Loucy (cell line): Measurements from ENCODE around the gene ACTA2.

ENCODE experiments used
- EZH2phosphoT487 ChIP-seq: fragments of 200-600 bp; IDR thresholded peaks from 2 replicates; pipeline ENCODE4 v1.6.1; 2018; ENCODE audit warnings: antibody characterized with exemption, mild to moderate bottlenecking, moderate library complexity, borderline replicate concordance
- TF ChIP-seq, protein P1 (sequence below): fragments of 200-600 bp; sonication (generic); conservative IDR thresholded peaks from 2 replicates; pipeline ENCODE4 v1.5.1; 2014; ENCODE audit warnings: mild to moderate bottlenecking, antibody characterized with exemption, low read length

DNA sequence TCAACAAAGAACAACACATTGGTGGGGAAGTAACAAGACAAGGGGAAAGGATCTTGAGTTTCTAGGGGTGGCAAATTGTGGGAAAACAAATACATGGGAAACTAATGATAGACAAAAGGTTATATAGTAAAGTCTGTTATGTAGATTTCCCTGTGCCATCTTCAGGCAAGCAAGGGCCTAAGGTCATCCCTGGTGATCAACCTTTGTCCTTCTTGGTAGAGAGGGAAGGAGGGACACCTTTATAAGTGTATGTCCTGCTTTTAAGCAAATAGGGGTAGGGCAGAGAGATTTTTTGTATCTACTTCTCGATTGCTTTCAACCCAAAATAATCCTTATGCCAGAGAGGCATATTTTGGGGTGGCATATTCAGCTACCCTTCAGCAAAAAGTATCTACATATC is 11.8 kb upstream of the ACTA2 start:
- TF ChIP-seq, protein P1, sequence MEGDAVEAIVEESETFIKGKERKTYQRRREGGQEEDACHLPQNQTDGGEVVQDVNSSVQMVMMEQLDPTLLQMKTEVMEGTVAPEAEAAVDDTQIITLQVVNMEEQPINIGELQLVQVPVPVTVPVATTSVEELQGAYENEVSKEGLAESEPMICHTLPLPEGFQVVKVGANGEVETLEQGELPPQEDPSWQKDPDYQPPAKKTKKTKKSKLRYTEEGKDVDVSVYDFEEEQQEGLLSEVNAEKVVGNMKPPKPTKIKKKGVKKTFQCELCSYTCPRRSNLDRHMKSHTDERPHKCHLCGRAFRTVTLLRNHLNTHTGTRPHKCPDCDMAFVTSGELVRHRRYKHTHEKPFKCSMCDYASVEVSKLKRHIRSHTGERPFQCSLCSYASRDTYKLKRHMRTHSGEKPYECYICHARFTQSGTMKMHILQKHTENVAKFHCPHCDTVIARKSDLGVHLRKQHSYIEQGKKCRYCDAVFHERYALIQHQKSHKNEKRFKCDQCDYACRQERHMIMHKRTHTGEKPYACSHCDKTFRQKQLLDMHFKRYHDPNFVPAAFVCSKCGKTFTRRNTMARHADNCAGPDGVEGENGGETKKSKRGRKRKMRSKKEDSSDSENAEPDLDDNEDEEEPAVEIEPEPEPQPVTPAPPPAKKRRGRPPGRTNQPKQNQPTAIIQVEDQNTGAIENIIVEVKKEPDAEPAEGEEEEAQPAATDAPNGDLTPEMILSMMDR = no peak
- no peak for TF ChIP-seq EZH2phosphoT487
